ENCODE results near the gene IARS2. TPM values are rescaled to one million over a fixed set of nuclear protein-coding genes. Genes with fewer than 3 reads are reported as not detected.

IARS2 gene
- total RNA-seq, 1 donor from 2014 or later = 67.0 TPM

GRCh38 chr1:220139966-220140365, 46.0 kb downstream of the IARS2 start:
- TF ChIP-seq, protein P1, sequence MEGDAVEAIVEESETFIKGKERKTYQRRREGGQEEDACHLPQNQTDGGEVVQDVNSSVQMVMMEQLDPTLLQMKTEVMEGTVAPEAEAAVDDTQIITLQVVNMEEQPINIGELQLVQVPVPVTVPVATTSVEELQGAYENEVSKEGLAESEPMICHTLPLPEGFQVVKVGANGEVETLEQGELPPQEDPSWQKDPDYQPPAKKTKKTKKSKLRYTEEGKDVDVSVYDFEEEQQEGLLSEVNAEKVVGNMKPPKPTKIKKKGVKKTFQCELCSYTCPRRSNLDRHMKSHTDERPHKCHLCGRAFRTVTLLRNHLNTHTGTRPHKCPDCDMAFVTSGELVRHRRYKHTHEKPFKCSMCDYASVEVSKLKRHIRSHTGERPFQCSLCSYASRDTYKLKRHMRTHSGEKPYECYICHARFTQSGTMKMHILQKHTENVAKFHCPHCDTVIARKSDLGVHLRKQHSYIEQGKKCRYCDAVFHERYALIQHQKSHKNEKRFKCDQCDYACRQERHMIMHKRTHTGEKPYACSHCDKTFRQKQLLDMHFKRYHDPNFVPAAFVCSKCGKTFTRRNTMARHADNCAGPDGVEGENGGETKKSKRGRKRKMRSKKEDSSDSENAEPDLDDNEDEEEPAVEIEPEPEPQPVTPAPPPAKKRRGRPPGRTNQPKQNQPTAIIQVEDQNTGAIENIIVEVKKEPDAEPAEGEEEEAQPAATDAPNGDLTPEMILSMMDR (IDR thresholded peaks at IDR 0.05) = no peak
- Mint-ChIP-seq H3K27ac (ENCODE audit: unreplicated experiment) (no peak overlapping the region), H3K9me3 (ENCODE audit: unreplicated experiment) (no peaks in the 10 kb centered on the region), H3K4me1 (ENCODE audit: unreplicated experiment) (peaks cover 2% of the 10 kb centered on the region), H3K4me3 (ENCODE audit: unreplicated experiment) (no peak overlapping the region), H3K36me3 (ENCODE audit: unreplicated experiment) (peaks cover 50% of the 10 kb centered on the region), H3K27me3 (ENCODE audit: unreplicated experiment) (no peaks in the 10 kb centered on the region)
- DNase-seq (ENCODE audit: extremely low spot score, unreplicated experiment) = no peak

GRCh38 chr1:220144051-220144450, 50.1 kb downstream of the IARS2 start:
- peaks cover 52% of the 10 kb centered on the region for H3K36me3 Mint-ChIP-seq (ENCODE audit: unreplicated experiment)
- no peak overlapping the region for H3K4me3 Mint-ChIP-seq (ENCODE audit: unreplicated experiment)
- no peaks in the 10 kb centered on the region for H3K27me3 Mint-ChIP-seq (ENCODE audit: unreplicated experiment)
- no peak for DNase-seq (ENCODE audit: extremely low spot score, unreplicated experiment)
- peaks cover 2% of the 10 kb centered on the region for H3K4me1 Mint-ChIP-seq (ENCODE audit: unreplicated experiment)
- no peaks in the 10 kb centered on the region for H3K9me3 Mint-ChIP-seq (ENCODE audit: unreplicated experiment)
- no peak overlapping the region for H3K27ac Mint-ChIP-seq (ENCODE audit: unreplicated experiment)
- TF ChIP-seq, protein P1 (IDR thresholded peaks at IDR 0.05) = no peak

GRCh38 chr1:220149742-220150141, 55.8 kb downstream of the IARS2 start:
- Mint-ChIP-seq H3K4me1 (ENCODE audit: unreplicated experiment) (no peaks in the 10 kb centered on the region), H3K27me3 (ENCODE audit: unreplicated experiment) (no peaks in the 10 kb centered on the region), H3K9me3 (ENCODE audit: unreplicated experiment) (no peaks in the 10 kb centered on the region), H3K36me3 (ENCODE audit: unreplicated experiment) (peaks cover 34% of the 10 kb centered on the region), H3K27ac (ENCODE audit: unreplicated experiment) (no peak overlapping the region), H3K4me3 (ENCODE audit: unreplicated experiment) (no peak overlapping the region)
- no peak for DNase-seq (ENCODE audit: extremely low spot score, unreplicated experiment)
- TF ChIP-seq, protein P1 (IDR thresholded peaks at IDR 0.05) = no peak

DNA sequence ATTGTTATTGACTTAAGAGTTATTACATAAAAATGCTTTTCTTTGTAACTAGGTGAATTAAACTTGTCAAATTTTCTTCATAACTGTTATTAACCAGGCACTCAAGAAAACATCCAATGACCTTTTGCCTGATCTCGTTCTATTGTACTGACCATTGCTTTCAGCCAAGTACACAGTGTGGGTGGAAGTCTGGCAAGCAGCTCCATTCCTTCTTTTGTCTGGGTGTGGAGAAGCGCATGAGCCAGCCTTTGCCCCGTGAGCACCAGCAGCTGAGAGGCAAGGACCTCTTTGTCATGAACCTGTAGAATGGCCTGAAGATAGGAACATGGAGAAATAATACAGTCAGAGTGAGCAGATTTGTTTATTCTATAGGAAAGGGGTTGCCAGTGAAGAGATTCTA, 57.5 kb downstream of the IARS2 start:
- no peak overlapping the region for H3K27ac Mint-ChIP-seq (ENCODE audit: unreplicated experiment)
- DNase-seq (ENCODE audit: extremely low spot score, unreplicated experiment) = no peak
- H3K4me1 Mint-ChIP-seq (ENCODE audit: unreplicated experiment) = no peaks in the 10 kb centered on the region
- no peaks in the 10 kb centered on the region for H3K27me3 Mint-ChIP-seq (ENCODE audit: unreplicated experiment)
- H3K9me3 Mint-ChIP-seq (ENCODE audit: unreplicated experiment) = no peaks in the 10 kb centered on the region
- TF ChIP-seq, protein P1 (IDR thresholded peaks at IDR 0.05) = no peak
- no peak overlapping the region for H3K4me3 Mint-ChIP-seq (ENCODE audit: unreplicated experiment)
- H3K36me3 Mint-ChIP-seq (ENCODE audit: unreplicated experiment) = peaks cover 33% of the 10 kb centered on the region

DNA sequence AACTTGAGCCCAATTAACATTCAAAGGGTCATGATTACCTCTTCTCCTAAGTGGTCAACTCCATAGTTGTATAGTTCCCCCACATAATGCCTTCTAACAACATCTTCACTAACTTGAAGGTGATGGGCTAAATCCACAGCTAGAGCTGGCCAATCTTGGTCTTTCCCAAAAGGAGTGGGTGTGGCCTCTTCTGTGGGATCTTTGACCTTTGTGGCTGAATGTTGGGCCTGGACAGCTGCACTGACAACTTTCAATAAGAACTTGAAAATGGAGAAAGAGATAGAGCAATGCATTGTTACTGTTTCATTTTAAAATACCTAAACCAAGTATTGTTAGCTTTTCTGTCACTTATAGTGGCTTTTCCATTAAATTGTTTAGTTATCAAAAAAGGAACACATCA, 59.2 kb downstream of the IARS2 start:
- TF ChIP-seq, protein P1 (IDR thresholded peaks at IDR 0.05) = no peak
- H3K9me3 Mint-ChIP-seq (ENCODE audit: unreplicated experiment) = no peaks in the 10 kb centered on the region
- peaks cover 37% of the 10 kb centered on the region for H3K36me3 Mint-ChIP-seq (ENCODE audit: unreplicated experiment)
- DNase-seq (ENCODE audit: extremely low spot score, unreplicated experiment) = no peak
- H3K27me3 Mint-ChIP-seq (ENCODE audit: unreplicated experiment) = no peaks in the 10 kb centered on the region
- no peak overlapping the region for H3K4me3 Mint-ChIP-seq (ENCODE audit: unreplicated experiment)
- H3K4me1 Mint-ChIP-seq (ENCODE audit: unreplicated experiment) = no peaks in the 10 kb centered on the region
- H3K27ac Mint-ChIP-seq (ENCODE audit: unreplicated experiment) = no peak overlapping the region
